ENCODE results near the gene LRRC59. TPM values are rescaled to one million over a fixed set of nuclear protein-coding genes. Genes with fewer than 3 reads are reported as not detected.
A peak's percentile ranks its signal among the peaks of the same experiment; 100 is the strongest.

The LRRC59 gene
- total and polyA plus RNA-seq, 8 donors = 29.3 to 114 (median 72.4) TPM

- no peak for TF ChIP-seq CTCF (IDR thresholded peaks at IDR 0.05)
- H3K36me3 ChIP-seq = peaks cover 11 to 95% (median 66%) of the 10 kb centered on the region in 3 donors
- peak in 2 of 4 donors; percentile 20 to 28 for ATAC-seq
- DNase-seq = peak in 1 of 6 donors; percentile 21
- intact Hi-C loops (cut with DNase I) = no loop called here
- H3K9me3 ChIP-seq = no peaks in the 10 kb centered on the region
- FAIRE-seq = no peak
- no peaks in the 10 kb centered on the region for H3K27me3 ChIP-seq
- no peak overlapping the region for H3K4me3 ChIP-seq
- no peaks in the 10 kb centered on the region for H3K4me1 ChIP-seq
- H3K27ac ChIP-seq = no peak overlapping the region
- WGBS, 2 donors = 52 to 58% methylated on average over 3 of the region's 3 CpGs
Measured at GRCh38 chr17:50386510-50386909, 10.8 kb downstream of the LRRC59 start.

GRCh38 chr17:50382931-50383330 is 14.4 kb downstream of the LRRC59 start:
- no peak for ATAC-seq
- DNase-seq = peak in 1 of 6 donors; percentile 32
- Histone ChIP-seq H3K27ac (no peak overlapping the region), H3K4me3 (no peak overlapping the region), H3K36me3 (peaks cover 7 to 65% (median 54%) of the 10 kb centered on the region in 3 donors), H3K4me1 (no peaks in the 10 kb centered on the region), H3K27me3 (no peaks in the 10 kb centered on the region), H3K9me3 (no peaks in the 10 kb centered on the region)
- 91 to 92% methylated on average over 12 of the region's 12 CpGs for WGBS, 2 donors
- TF ChIP-seq CTCF (IDR thresholded peaks at IDR 0.05) = no peak
- no peak for FAIRE-seq
- intact Hi-C loops (cut with DNase I) = no loop called here

GRCh38 chr17:50381920-50382319 is 15.4 kb downstream of the LRRC59 start:
- TF ChIP-seq CTCF (IDR thresholded peaks at IDR 0.05) = no peak
- ATAC-seq (no peak), FAIRE-seq (no peak), DNase-seq (no peak)
- H3K4me1 ChIP-seq = no peaks in the 10 kb centered on the region
- WGBS, 2 donors = 39 to 44% methylated on average over 3 of the region's 3 CpGs
- H3K4me3 ChIP-seq = no peak overlapping the region
- intact Hi-C loops (cut with DNase I) = no loop called here
- H3K27me3 ChIP-seq = no peaks in the 10 kb centered on the region
- no peak overlapping the region for H3K27ac ChIP-seq
- H3K9me3 ChIP-seq = no peaks in the 10 kb centered on the region
- peaks cover 7 to 55% (median 45%) of the 10 kb centered on the region in 3 donors for H3K36me3 ChIP-seq

- ATAC-seq (peak in 1 of 4 donors; percentile 8), DNase-seq (no peak), FAIRE-seq (no peak)
- Histone ChIP-seq H3K27ac (no peak overlapping the region), H3K4me1 (no peaks in the 10 kb centered on the region), H3K27me3 (no peaks in the 10 kb centered on the region), H3K9me3 (no peaks in the 10 kb centered on the region), H3K36me3 (peaks cover 7 to 50% (median 40%) of the 10 kb centered on the region in 3 donors), H3K4me3 (no peak overlapping the region)
- TF ChIP-seq CTCF (IDR thresholded peaks at IDR 0.05) = no peak
- WGBS, 2 donors = 91 to 94% methylated on average over 7 of the region's 7 CpGs
- intact Hi-C loops (cut with DNase I) = no loop called here
Measured at GRCh38 chr17:50381260-50381815, 16.0 kb downstream of the LRRC59 start.
